Loucy (cell line): ENCODE measurements around the gene RBPMS2.

Experiments
- EZH2phosphoT487 ChIP-seq: fragments of 200-600 bp; IDR thresholded peaks from 2 replicates; pipeline ENCODE4 v1.6.1; 2018; ENCODE audit warnings: antibody characterized with exemption, mild to moderate bottlenecking, moderate library complexity, borderline replicate concordance
- TF ChIP-seq, protein P1 (sequence below): fragments of 200-600 bp; sonication (generic); conservative IDR thresholded peaks from 2 replicates; pipeline ENCODE4 v1.5.1; 2014; ENCODE audit warnings: mild to moderate bottlenecking, antibody characterized with exemption, low read length

DNA sequence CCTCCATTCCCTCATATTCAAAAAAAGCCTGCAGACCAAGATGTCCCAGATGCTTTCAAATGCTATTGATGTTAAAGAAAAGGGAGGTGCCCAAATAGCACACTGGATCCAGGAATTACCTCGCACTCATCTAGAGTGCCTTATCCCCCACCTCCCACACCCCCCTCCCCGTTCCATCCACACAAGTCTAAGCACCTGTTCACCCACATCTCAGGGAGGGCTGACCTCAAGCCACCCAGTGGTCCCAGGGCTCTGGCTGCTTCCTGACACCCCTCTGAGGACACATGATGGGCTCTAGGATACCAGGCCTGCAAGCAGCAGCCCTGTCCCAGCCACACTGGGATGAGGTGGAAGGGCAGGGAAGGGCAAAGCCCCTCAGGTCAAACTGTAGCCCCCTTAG is 4.8 kb downstream of the RBPMS2 start:
- TF ChIP-seq, protein P1, sequence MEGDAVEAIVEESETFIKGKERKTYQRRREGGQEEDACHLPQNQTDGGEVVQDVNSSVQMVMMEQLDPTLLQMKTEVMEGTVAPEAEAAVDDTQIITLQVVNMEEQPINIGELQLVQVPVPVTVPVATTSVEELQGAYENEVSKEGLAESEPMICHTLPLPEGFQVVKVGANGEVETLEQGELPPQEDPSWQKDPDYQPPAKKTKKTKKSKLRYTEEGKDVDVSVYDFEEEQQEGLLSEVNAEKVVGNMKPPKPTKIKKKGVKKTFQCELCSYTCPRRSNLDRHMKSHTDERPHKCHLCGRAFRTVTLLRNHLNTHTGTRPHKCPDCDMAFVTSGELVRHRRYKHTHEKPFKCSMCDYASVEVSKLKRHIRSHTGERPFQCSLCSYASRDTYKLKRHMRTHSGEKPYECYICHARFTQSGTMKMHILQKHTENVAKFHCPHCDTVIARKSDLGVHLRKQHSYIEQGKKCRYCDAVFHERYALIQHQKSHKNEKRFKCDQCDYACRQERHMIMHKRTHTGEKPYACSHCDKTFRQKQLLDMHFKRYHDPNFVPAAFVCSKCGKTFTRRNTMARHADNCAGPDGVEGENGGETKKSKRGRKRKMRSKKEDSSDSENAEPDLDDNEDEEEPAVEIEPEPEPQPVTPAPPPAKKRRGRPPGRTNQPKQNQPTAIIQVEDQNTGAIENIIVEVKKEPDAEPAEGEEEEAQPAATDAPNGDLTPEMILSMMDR = no peak
- no peak for TF ChIP-seq EZH2phosphoT487
